Prostate gland (tissue), 2 donors: ENCODE data around the gene CAMK2N2. TPM values are rescaled to one million over a fixed set of nuclear protein-coding genes. Genes with fewer than 3 reads are reported as not detected.
A peak's percentile ranks its signal among the peaks of the same experiment; 100 is the strongest.

Experiments used
- DNase-seq: peaks from one replicate; pipeline ENCODE4 v3.0.0-alpha.2; 2019; ENCODE audit warnings: low spot score
- H3K27ac ChIP-seq, 2 donors: fragments of 200-600 bp; sonication (generic); 2 replicates each; pipeline ENCODE4 v1.5.1; 2017 to 2019
- H3K27me3 ChIP-seq: fragments of 200-600 bp; sonication (generic); replicated peaks from 2 replicates; pipeline ENCODE4 v1.5.1; 2019; ENCODE audit not compliant: insufficient read depth
- H3K36me3 ChIP-seq, 2 donors: fragments of 200-600 bp; sonication (generic); 1 replicate in 1 of 2; 2 replicates in 1 of 2; pipeline versions ENCODE4 v1.5.1 to v1.8.1; 2017 to 2019
- H3K4me1 ChIP-seq: fragments of 200-600 bp; sonication (generic); replicated peaks from 2 replicates; pipeline ENCODE4 v1.5.1; 2019
- H3K4me3 ChIP-seq, 2 donors: fragments of 200-600 bp; sonication (generic); 2 replicates each; pipeline ENCODE4 v1.5.1; 2017 to 2019
- H3K9me3 ChIP-seq: fragments of 200-600 bp; sonication (generic); 2 replicates; pipeline ENCODE4 v1.5.1; 2017
- POLR2A ChIP-seq: fragments of 450-650 bp; IDR thresholded peaks from one replicate; pipeline ENCODE4 v1.6.1; 2016; ENCODE audit warnings: antibody characterized with exemption, mild to moderate bottlenecking
- POLR2AphosphoS5 ChIP-seq: sonication (generic); formaldehyde crosslinking; IDR thresholded peaks from one replicate; pipeline ENCODE4 v1.6.1; 2017; ENCODE audit warnings: antibody characterized with exemption
- WGBS: methylation state at CpG from one replicate; pipeline ENCODE4 v1.1.5; 2018; 5-methylcytosine and 5-hydroxymethylcytosine counted together
- intact Hi-C: fragments of 100-400 bp; cut with DNase I; formaldehyde crosslinking; loops from one replicate; pipeline ENCODE4 v1.14.2; 2022
- total RNA-seq, 2 donors: library from RNA; depleted of rRNA; stranded (reverse); fragments of >200 nt; gene quantifications; one replicate each; pipeline ENCODE4 v1.1.0, GENCODE V29; 2016
- TF ChIP-seq, protein P1 (sequence below), 4 experiments: fragments of 200-600 bp in 2 of 4; fragments of 450-650 bp in 2 of 4; sonication (generic) in 2 of 4; IDR thresholded peaks; 1 replicate in 3 of 4; 2 replicates in 1 of 4; pipeline ENCODE4 v1.5.1; 2016 to 2019; ENCODE audit warnings: antibody characterized with exemption in 4 of 4, mild to moderate bottlenecking in 2 of 4, moderate library complexity in 2 of 4

CAMK2N2 gene
- total RNA-seq, 2 donors from 2014 or later, result 0.82 TPM; not detected in 1

DNA sequence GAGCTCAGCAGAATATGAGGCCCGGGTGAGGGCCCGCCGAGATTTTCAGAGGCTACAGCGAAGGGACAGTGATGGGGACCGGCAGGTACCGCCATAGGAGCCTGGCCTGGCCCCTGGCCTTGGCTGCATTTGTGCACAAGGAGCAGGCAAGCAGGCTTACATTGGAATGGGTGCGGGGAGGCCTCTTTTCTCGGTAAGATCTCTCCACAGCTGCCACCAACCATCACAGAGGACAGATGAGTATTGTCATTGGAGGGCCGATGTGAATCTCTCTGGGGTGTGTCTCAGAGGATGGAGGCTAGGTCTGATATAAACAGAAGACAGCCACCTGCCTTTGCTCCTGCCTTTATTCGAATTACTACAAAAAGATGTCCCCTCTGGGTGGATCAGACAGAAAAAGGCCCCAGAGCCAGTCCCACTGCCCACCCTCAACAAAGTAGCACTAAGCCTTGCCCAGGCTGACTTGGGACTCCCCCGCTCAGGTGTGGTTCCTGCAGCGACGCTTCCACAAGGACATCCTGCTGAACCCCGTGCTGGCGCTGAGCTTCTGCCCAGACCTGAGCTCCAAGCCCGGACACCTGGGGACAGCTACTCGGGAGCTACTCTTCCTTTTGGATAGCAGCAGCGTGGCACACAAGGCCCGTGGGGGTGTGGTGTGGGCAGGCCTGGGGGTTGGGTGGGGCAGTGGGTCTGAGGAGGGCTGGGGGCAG is 26.5 kb downstream of the CAMK2N2 start:
- H3K9me3 ChIP-seq, result no peaks in the 10 kb centered on the region
- TF ChIP-seq POLR2A (no peak), POLR2AphosphoS5 (no peak)
- TF ChIP-seq, protein P1, sequence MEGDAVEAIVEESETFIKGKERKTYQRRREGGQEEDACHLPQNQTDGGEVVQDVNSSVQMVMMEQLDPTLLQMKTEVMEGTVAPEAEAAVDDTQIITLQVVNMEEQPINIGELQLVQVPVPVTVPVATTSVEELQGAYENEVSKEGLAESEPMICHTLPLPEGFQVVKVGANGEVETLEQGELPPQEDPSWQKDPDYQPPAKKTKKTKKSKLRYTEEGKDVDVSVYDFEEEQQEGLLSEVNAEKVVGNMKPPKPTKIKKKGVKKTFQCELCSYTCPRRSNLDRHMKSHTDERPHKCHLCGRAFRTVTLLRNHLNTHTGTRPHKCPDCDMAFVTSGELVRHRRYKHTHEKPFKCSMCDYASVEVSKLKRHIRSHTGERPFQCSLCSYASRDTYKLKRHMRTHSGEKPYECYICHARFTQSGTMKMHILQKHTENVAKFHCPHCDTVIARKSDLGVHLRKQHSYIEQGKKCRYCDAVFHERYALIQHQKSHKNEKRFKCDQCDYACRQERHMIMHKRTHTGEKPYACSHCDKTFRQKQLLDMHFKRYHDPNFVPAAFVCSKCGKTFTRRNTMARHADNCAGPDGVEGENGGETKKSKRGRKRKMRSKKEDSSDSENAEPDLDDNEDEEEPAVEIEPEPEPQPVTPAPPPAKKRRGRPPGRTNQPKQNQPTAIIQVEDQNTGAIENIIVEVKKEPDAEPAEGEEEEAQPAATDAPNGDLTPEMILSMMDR (IDR thresholded peaks at IDR 0.05), result no peak
- H3K4me3 ChIP-seq, result no peak overlapping the region
- intact Hi-C loops, result no loop called here
- peaks cover 7% of the 10 kb centered on the region for H3K4me1 ChIP-seq
- no peak for DNase-seq
- no peaks in the 10 kb centered on the region for H3K27me3 ChIP-seq
- H3K27ac ChIP-seq, result no peak overlapping the region
- no peaks in the 10 kb centered on the region for H3K36me3 ChIP-seq
- WGBS, result 87% methylated on average over 18 of the region's 19 CpGs

DNA sequence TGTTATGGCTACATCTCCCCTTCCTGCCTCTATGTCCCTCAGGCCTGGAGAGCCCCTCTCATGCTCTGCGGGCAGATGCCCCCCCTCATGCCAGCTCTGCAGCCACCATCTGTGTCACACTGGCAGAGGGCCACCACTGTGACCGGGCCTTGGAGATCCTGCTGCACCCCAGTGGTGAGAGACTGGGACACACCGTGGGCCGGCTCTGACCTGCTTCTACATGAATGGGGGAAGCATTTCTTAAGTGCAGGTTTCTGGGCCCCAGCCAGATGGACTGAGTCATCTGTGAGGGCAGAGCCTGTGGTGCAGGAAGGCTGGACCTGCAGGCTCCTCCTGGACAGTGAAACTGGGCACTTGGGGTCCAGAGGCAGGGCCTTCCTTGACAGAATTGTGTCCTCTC is 27.1 kb downstream of the CAMK2N2 start:
- H3K36me3 ChIP-seq, result no peaks in the 10 kb centered on the region
- intact Hi-C loops, result no loop called here
- no peaks in the 10 kb centered on the region for H3K27me3 ChIP-seq

DNA sequence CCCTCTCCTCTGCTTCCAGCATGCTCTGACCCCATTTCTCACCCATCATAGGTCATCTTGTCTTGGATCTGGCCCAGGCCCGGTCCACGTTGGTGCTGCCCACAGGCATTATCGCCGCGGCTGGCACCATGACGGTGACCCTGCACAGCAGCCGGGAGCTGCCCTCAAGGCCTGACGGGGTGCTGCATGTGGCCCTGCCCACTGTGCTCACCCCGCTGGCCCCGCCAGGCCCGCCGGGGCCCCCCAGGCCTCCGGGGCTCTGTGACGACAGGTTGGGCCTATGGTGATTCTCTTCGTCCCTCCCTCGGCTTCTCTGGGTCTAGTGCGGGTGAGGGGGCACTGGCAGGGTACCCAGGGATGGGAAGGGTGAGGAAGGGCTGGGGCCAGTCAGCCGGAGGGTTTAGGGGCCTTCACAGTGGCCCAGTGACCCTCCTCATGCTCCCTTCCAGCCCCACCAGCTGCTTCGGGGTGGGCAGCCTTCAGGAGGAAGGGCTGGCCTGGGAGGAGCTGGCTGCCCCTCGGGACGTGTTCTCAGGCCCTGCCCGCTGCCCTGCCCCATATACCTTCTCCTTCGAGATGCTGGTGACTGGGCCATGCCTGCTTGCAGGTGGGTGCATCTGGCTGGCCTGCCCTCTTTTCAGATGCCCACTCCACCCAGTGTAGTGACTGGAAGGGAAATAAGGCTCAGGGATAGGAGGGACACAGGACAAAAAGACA is 28.1 kb downstream of the CAMK2N2 start:
- no peaks in the 10 kb centered on the region for H3K36me3 ChIP-seq
- H3K27ac ChIP-seq, result no peak overlapping the region
- no peaks in the 10 kb centered on the region for H3K9me3 ChIP-seq
- intact Hi-C loops, result no loop called here
- TF ChIP-seq POLR2AphosphoS5 (no peak), POLR2A (no peak)
- TF ChIP-seq, protein P1 (IDR thresholded peaks at IDR 0.05), result no peak
- H3K4me3 ChIP-seq, result no peak overlapping the region
- H3K27me3 ChIP-seq, result no peaks in the 10 kb centered on the region
- 91% methylated on average over 21 of the region's 23 CpGs for WGBS
- no peak for DNase-seq
- peaks cover 9% of the 10 kb centered on the region for H3K4me1 ChIP-seq

More for the DNA sequence above, 27.1 kb downstream of the CAMK2N2 start:
- TF ChIP-seq, protein P1 (IDR thresholded peaks at IDR 0.05), result peak in 1 of 4 experiments; percentile 50
- peak; percentile 30 for TF ChIP-seq POLR2AphosphoS5
- no peak for TF ChIP-seq POLR2A
- Histone ChIP-seq H3K4me3 (no peak overlapping the region), H3K9me3 (no peaks in the 10 kb centered on the region), H3K4me1 (peaks cover 9% of the 10 kb centered on the region), H3K27ac (no peak overlapping the region)
- peak; percentile 44 for DNase-seq
- WGBS, result 15% methylated on average over 4 of the region's 4 CpGs

DNA sequence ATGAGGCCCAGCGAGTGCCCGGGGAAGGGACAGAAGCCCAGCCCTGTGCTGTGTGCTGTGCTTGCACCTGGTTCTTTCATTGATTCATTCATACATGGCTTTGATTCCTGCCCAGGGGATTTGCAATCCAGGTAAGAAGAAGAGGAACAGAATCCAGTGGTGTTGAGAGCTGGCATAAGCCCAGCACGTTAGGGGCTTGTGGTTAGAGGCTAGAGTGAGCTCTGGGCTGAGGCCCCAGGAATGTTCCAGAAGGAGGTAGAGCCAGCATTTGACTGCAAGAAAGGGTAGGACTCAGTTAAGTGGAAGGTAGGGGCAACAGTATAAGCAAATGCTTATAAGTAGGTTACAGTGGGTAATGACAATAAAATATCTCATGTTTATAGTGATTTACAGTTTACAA is 29.7 kb downstream of the CAMK2N2 start:
- H3K27me3 ChIP-seq, result no peaks in the 10 kb centered on the region
- intact Hi-C loops, result no loop called here
- H3K36me3 ChIP-seq, result no peaks in the 10 kb centered on the region
- peaks cover 9% of the 10 kb centered on the region for H3K4me1 ChIP-seq
- H3K4me3 ChIP-seq, result no peak overlapping the region
- H3K9me3 ChIP-seq, result no peaks in the 10 kb centered on the region
- TF ChIP-seq POLR2AphosphoS5 (no peak), POLR2A (no peak)
- TF ChIP-seq, protein P1 (IDR thresholded peaks at IDR 0.05), result no peak
- no peak overlapping the region for H3K27ac ChIP-seq
- WGBS, result 55% methylated on average over 3 of the region's 3 CpGs
- no peak for DNase-seq
